Stimulated activated CD8-positive, alpha-beta memory T cell treated with anti-CD3 and anti-CD28 coated beads, Interleukin-12 subunit alpha, Interleukin-12 subunit beta, amount 100 ng/mL, for 4 hours (primary cell): ENCODE results near the gene SPEM1.
A peak's percentile ranks its signal among the peaks of the same experiment; 100 is the strongest.

Experiments
- DNase-seq: peaks from one replicate; pipeline ENCODE4 v3.0.0-alpha.2; 2020; ENCODE audit warnings: low read depth

The SPEM1 gene, protein sequence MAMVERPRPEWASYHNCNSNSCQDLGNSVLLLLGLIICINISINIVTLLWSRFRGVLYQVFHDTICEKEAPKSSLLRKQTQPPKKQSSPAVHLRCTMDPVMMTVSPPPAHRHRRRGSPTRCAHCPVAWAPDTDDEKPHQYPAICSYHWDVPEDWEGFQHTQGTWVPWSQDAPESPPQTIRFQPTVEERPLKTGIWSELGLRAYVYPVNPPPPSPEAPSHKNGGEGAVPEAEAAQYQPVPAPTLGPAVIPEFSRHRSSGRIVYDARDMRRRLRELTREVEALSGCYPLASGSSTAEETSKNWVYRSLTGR

DNA sequence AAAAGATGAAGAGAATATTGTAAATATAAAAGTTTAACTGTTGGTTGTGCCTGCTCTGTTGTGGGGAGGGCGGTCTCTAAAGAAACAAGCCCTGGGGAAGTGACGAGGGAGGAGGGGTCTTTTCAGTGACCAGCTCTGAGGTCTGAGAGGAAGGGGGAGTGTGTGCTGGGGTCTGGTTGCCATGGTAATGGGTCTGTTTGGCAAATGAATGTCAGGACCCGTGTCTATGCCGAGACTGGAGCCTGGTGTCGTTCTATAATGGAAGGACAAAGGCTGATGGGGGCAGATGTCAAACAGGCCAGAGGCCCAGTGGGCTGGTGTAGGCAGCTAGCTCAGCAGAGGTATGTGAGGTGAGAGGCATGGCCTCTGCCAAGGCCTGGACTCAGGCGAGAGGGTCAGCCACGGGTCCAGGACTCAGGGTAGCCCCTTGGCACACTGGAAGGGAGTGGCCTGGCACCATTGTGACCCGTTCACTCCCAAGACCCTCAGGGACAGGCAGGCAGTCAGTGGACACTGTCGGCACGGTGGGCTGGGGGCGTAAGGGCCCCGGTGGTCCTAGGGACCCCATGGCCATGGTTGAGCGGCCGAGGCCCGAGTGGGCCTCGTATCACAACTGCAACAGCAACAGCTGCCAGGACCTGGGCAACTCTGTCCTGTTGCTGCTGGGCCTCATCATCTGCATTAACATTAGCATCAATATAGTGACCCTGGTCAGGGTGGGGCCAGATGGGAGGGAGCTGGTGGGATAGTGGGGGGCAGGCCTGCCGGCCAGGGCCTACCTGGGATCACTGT lies at the start of gene SPEM1:
TSS of gene SPEM1 (plus strand) at position 506 of the 792 bp plus-strand sequence. CDS start at position 567, 61 bp downstream.
- no peak for DNase-seq

DNA sequence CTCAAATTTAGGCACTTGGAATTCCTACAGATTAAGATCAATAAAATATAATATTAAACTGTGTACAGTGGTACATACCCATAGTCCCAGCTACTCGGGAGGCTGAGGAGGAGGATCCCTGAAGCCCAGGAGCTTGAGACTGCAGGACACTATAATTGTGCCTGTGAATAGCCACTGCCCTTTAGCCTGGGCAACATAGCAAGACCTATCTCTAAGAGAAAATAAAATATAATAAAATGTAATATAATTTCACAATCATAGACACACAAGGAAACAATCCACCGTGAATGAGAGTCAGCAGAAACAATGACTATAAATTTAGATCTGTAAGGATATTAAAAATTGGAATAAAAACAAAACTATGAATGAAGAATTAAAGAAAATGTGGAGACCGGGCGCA lies 49.3 kb upstream of the SPEM1 start:
- DNase-seq: no peak

DNA sequence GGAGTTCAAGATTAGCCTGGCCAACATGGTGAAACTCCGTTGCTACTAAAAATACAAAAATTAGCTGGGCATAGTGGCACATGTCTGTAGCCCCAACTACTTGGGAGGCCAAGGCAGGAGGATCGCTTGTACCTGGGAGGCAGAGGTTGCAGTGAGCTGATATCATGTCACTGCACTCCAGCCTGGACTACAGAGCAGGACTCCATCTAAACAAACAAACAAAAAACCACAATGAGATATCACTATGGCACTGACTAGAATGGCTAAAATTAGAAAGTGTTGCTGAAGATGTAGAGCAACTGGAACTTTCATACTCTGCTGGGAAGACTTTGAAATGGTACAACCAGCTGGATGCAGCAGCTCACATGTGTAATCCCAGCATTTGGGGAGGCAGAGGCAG lies 45.8 kb upstream of the SPEM1 start:
- no peak for DNase-seq

DNA sequence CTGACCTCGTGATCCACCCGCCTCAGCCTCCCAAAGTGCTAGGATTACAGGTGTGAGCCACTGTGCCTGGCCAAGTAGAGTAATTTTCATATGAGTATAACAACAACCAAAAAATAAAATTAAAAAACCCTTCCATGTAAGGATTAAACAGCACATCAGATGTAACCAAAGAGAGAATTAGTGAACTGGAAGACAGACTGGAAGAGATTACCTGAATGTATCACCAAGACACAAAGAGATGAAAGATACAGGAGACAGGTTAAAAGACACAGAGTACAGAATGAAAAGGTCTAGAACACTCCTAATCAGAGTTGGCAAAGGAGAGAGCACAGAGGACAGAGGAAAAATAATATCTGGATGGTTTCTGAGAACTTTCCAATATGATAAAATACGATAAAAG lies 41.0 kb upstream of the SPEM1 start:
- DNase-seq: no peak

DNA sequence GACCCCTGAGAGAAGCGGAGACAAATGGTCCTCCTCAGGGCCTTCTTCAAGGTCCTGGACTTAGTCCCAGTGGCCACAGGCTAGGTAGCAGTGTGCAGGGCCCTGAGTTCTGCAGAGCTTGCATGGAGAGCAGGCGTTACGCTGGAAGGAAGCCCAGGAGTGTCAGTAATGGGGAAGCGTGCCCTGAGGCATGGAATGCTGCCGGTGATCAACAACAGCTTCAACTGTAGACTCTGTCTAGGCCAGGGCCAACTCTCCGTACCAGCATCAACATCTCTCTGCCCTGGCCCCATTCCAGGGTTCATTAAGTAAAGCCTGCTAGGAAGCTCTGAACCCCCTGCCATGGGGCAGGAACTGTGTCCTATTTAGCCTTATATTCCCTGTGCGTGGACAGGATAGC lies 39.8 kb upstream of the SPEM1 start:
- no peak for DNase-seq

DNA sequence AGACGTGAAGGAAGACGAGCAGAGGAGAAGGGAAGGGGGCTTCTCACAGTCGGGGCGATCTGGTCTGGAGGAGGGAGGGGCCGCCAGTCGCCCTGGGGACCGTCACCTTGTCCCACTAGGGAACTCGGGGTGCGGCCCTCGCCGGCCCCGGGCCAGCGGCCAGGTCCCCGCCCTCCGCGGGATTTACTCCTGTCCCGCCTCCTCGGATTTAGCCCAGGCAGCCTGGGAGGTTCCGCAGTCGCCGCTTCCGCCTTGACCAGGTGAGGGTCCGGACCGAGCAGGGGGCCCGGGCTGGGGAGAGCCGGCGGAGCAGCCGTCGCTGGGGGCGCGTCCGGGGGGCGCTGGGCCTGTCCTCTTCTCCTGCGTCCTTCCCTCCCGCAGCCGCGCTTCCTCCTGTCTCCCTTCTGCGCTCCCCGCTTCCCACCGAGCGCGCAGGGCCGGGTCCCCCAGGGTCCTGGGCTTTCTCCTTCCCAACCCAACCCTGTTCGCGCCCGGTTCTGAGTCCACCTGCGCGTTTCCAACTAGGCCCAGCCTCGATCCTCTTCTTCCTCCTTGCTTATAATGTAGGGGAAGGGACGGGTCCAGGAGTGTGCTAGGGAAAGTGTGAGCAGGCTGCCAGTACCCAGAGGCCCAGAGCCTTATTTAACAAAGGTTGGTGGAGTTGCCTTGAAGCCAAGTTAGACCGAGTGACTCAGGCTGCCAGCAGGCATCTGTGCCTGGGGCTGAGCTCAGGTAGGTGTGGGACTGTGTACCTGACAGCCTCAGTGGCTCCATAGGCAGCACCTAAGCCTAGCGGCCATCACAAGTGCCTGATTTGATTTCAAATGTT lies 39.1 kb upstream of the SPEM1 start, which contains the start of gene TNK1:
TSS of gene TNK1 (plus strand) at position 235 of the 829 bp plus-strand sequence. CDS start 1,838 bp downstream, outside the sequence.
- DNase-seq: no peak

DNA sequence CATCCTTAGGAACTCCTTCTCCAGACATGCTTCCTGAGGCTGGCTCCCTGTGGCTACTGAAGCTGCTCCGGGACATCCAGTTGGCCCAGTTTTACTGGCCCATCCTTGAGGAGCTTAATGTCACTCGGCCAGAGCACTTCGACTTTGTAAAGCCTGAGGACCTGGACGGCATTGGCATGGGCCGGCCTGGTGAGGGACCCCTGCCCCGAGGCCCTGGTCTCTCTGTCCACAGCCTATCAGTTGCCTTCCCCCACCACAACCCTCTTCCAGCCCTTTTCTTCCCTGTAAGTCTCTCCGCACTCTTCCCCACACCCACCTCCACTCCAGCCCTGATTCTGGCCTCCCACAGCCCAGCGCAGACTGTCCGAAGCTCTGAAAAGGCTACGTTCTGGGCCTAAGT lies 37.2 kb upstream of the SPEM1 start:
- DNase-seq: no peak

DNA sequence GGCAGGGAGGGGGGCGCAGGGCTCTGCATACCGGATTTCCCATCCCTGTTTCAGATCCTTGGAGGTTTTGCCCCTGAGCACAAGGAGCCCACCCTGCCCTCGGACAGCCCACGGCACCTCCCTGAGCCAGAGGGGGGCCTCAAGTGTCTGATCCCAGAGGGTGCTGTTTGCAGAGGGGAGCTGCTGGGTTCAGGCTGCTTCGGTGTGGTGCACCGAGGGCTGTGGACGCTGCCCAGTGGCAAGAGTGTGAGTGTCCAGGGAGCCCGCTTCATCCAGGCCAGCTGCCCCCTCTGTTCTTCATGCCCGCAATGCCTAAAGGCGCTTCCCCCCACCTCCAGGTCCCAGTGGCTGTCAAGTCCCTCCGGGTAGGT lies 36.8 kb upstream of the SPEM1 start:
- no peak for DNase-seq

DNA sequence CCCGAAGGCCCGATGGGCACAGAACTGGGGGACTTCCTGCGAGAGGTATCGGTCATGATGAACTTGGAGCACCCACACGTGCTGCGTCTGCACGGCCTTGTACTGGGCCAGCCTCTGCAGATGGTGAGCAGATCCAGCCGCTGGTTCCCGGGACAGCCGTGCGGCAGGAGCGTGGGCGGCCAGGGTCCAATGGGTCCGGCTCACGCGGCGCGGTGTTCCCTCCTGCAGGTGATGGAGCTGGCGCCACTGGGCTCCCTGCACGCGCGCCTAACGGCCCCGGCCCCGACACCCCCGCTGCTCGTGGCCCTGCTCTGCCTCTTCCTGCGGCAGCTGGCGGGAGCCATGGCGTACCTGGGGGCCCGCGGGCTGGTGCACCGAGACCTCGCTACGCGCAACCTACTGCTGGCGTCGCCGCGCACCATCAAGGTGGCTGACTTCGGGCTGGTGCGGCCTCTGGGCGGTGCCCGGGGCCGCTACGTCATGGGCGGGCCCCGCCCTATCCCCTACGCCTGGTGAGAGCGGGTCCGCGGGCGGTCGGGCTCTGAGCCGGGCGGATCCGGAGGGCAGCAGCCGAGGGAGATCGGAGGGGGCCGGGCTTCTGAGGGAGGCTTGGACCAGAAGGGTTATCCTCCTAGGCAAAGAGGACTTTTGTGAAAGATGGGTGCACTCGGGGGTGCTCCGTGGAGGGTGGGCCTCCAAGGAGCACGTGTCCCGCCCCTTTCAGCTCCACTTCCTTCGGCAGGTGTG lies 36.2 kb upstream of the SPEM1 start:
- DNase-seq: peak; percentile 68

DNA sequence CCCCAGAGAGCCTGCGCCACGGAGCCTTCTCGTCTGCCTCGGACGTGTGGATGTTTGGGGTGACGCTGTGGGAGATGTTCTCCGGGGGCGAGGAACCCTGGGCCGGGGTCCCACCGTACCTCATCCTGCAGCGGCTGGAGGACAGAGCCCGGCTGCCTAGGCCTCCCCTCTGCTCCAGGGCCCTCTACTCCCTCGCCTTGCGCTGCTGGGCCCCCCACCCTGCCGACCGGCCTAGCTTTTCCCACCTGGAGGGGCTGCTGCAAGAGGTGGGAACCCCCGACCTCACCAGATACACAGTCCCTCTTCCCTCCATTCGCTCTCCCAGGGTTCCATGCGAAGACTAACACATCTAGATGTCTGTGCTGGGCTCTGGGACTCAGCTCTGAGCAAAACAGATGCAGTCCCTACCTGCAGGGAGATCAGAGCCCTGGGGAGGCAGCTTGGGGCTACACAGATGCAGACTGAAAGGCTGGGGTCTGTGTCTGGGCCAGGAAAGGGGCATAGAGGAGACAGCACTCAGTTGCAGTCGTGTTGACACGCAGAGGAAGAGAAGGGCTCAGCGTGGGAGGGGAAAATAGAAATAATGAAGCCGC lies 35.5 kb upstream of the SPEM1 start:
- no peak for DNase-seq

DNA sequence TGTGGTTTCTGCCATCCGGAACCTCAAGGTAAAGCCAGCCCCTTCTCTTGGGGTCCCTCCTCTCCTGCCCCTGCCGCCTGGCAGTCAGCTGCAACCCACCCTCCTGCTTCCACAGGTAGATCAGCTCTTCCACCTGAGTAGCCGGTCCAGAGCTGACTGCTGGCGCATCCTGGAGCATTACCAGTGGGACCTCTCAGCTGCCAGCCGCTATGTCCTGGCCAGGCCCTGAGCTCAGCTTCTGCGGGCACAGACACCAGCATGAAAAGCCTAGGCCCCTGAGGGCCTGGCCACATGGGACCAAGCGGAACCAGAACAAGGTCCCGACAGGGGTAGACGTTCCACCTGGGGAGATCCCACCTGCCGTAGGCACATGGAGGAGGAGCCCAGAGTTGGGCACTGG lies 31.3 kb upstream of the SPEM1 start:
- no peak for DNase-seq

DNA sequence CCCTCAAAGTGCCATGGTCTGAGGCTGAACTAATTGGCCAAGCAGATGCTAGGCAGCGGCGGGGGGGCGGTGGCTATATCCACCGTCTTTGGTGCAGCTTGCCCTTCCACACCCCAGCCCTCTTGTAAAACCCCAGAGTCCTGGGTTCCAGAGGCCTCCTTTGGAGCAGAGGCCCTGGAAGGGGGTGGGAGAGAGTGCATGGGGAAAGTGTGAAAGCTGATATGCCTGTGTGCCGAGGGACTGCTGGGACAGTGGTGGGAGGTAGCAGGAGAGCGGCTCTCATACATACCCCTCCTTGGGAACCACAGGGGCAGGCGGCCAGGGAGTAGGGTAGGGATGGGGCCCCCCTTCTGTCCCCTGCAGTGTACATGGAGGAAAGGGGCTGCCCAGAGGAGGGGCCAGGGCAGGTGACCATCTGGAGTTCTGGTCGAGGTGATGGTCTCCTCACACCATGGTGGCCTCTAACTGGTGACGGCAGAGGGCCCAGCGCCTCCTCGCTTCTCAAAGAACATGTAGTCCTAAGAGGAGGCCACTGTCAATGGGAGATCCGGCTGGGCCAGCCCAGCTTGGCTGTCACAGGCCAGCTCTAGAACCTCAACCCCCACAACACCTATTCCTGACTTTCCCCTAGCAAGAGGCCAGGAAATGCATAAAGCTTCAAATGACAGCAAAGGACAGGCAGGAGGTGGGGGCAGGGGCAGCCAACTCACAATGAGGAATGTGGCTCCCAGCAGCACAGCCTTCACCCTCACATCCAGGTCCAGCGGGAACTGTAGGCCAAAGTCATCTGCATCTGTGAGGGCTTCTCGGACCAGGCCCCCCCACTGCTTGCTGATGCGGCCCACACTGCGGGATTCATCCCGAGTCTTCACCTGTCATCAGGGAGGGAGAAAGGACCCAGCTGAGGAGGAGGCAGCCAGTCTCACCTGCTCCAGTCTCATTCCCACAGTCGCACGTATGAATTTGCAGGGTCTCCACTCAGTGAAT lies 29.9 kb upstream of the SPEM1 start:
- no peak for DNase-seq

DNA sequence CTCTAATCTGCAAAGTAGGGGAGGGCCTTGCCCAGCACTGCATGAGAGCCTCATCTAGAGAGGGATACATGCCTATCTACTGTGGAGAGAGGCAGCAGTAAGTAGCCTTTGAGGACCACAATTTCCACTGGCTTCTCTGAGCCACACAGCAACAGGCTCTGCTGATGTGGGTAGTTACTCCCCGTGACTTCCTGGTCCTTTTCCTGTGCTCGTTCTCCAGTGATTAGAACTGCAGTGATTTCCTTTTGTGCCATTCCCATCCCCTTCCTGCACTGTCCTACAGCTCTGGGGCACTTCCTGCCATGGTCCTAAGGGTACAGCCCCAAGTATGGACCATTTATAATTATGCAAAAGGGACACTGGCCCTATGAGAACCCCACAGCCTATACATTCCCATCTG lies 28.8 kb upstream of the SPEM1 start:
- no peak for DNase-seq

DNA sequence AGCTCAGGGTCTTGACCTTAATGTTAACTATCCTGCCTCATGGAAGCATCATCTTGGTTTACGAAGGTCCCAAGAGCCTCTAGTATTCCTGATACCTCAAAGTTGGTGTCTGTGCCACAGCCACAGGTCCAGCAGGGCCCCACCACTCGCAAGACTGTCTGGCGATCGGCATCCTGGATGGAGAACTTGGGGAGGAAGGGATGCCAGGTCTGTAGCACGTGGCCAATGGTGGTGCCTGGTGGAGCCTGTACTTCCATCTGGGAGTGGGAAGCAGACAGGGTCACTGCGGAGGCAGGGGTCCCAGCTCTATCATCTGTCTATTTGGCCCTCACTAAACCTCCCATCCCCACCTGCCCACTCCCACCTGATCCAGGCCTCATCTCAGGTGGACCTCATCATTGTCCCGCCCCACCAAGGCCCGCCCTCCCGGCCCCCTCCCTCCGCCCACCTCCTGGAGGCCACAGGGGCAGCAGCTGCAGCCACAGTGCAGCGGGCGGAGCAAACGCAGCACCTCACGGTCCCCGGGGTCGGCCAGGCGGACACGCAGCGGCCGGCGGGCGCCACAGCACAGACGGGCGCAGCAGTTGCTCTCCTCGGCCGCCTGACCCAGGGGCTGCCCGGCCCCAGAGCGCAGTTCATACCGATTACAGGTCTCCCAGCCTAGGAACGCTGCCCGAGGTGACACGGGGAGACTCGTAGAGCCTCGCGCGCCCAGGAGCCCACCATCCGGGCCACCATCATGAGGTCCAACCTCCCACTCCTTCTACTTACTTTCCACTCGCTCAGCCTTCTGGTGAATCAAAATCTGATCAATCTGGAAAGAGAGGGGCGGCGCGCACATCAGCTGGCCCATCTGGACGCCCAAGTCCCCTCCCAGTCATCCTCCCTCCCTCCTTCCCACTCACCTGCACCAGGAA lies 27.2 kb upstream of the SPEM1 start:
- DNase-seq: no peak

DNA sequence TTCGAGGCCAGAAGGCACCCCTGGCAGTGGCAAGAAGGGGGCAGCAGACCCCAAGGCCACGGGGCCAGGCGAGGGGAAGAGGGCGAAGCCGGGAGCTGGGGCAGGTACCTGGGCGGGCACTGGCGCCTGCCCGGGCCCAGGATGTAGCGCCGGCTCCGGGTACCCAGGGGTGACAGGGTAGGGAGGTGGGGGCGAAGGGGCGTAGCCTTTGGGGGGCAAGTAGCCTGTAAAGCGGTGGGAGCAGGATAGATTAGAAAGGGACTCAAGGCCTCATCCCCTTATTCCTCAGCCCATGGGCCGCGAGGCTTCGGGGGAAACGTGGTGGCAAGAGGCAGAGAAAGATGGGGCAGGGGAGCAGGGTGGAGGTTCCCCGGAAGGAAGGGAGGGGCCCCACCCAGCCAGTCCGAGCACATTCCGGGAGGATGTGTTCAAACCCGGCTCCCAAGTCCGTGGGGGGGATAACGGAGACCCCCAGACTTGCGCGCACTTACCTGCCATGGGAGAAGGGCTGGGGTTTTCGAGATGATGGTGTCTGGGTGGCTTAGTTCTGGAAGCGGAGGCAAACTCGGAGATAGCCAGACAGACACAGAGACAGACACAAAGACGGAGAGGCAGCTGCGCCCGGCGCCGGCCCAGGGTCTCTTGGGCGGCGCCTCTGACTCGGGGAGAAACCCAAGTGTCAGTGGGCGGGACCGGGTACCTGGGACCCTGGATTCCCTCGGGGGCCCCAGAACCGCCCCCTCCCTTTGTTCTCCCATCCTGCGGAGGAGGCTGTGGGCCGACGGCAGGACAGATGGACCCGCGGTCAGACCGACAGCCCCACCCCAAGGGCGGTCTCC lies 26.3 kb upstream of the SPEM1 start:
- DNase-seq: no peak

DNA sequence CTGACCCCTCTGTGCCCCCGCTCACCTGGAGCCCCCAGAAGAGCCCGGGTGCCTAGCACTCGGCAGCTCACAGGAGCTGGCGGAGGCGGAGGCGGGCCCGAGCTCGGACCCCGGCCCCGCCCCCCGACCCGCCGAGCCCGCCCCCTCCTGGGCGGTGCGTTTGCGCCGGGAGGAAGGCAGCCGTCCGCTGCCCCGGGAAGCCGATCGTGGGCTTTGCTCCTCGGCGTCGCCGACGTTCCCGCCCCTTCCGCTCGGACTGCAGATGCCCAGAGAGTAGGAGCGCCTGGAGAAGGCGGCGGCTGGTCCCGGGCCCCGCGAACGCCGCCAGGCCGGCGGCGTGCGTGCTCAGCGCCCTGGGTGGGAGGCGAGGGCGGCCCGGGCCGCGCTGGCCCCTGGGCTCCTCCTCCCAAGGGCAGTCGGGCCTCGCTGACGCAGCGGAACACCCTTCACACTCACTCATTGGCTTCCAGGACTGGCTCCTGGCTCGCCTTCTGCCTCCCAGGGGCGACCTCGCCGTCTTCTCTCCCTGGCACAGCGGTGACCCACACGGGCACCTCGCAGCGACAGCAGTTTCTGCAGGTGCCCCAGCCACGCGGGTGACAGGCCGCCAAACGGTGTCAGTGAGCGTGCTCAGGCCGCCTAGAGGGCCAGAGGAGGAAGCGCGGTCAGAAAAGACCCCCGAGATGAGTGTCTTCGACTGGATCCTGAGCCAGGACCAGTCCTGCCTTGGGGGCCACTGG lies 25.5 kb upstream of the SPEM1 start, which contains the start of gene PLSCR3:
TSS of gene PLSCR3 (minus strand) at position 74 of the 740 bp plus-strand sequence. CDS start 415 bp downstream, outside the sequence.
- DNase-seq: peak; percentile 81

DNA sequence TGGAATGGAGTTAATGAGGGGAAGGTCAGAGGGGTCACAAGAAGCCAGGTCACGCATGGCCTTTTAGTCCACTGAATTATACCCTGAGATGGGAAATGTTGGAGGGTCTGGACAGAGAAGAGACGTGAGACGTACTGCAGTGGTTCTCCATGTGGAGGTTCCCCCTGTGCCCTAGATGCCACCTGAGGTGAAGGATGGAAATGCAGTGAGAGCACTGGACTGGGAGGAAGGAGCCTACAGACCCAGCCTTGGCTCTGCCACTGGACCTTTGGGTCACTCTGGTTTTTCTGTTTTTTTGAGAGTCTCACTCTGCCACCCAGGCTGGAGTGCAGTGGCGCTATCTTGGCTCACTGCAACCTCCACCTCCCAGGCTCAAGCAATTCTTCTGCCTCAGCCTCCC lies 24.0 kb upstream of the SPEM1 start:
- no peak for DNase-seq
